BJ (cell line): ENCODE results near the gene ASPDH. TPM values are rescaled to one million over a fixed set of nuclear protein-coding genes. Genes with fewer than 3 reads are reported as not detected.

Experiments used
- CTCF ChIA-PET: fragments of 350-600 bp; formaldehyde crosslinking; extraction: SDS; loops from one replicate; lab custom pipeline; 2021; ENCODE audit warnings: antibody characterized with exemption, inconsistent platforms; lab: Yijun Ruan, JAX
- POLR2A ChIA-PET: fragments of 300-600 bp; sonication (Branson Sonifier 250); formaldehyde crosslinking; extraction: SDS; loops from one replicate; lab custom pipeline; 2021; ENCODE audit warnings: antibody characterized with exemption; lab: Charles Lee
- DNase-seq: peaks from one replicate; pipeline ENCODE4 v3.0.0-alpha.2; 2011; ENCODE audit warnings: low read depth
- H3K27me3 ChIP-seq: 2 replicates; pipeline ENCODE4 v1.6.0; 2011; ENCODE audit warnings: low read length; ENCODE audit not compliant: control insufficient read depth, insufficient read depth
- H3K36me3 ChIP-seq: 2 replicates; pipeline ENCODE4 v1.5.1; 2011; ENCODE audit warnings: low read length; ENCODE audit not compliant: control insufficient read depth, insufficient read depth
- H3K4me3 ChIP-seq: 2 replicates; pipeline ENCODE4 v1.5.1; 2011; ENCODE audit warnings: low read depth, mild to moderate bottlenecking, control low read depth, low read length
- polyA plus RNA-seq: library from polyadenylated mRNA; depleted of rRNA; stranded (reverse); fragments of >200 nt; gene quantifications from 2 replicates; pipeline ENCODE4 v1.2.3, GENCODE V29; 2011
- TF ChIP-seq, protein P1 (sequence below): IDR thresholded peaks from 2 replicates; pipeline ENCODE4 v1.5.1; 2011; ENCODE audit warnings: low read depth, mild to moderate bottlenecking, control low read depth, inconsistent platforms, low read length, moderate library complexity; ENCODE audit not compliant: insufficient read depth

Gene ASPDH
- polyA plus RNA-seq, 1 experiment: not detected

DNA sequence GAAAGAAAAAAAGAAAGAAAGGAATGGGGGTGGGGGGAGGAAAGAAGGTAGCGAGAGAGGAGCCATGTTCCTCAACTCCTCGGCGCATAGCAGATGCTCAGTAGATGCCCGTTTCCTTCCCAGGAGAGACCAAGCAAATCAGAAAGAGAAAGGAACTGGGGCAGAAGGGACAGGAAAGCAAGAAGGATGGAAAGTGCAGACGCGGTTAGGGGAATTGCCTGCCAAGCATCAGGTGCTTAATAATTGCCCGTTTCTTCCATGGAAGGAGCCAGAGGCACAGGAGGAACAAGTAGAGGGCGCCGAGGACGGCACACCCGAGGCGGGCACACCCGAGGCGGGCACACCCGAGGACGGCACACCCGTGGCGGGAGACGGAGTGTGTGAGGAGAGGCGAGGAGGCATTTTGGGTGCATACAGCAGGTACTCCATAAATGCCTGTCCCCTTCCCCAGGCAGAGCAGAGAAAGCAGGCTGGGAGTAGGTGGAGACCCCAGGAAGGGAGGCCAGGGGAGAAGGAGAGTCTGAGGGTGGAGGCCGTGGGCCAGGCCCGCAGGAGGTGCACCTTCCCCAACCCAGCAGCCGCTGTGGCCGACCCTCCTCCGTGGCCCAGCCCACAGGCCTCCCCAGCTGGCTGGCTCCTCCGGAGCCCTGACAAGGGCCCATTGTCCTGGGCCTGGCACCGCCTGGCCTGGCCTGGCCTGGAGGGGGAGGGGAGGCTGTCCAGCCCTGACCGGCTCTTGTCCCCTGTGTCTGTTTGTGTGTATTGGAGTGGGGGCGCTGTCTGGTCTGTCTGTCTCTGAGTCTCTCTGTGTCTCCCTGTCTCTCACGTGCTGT is 17.3 kb downstream of the ASPDH start:
- no peak for DNase-seq
- CTCF ChIA-PET: interaction anchor here (0.9 kb wide), 1 partner anchor 42 kb away, joined by 3 read pairs; no protein-coding TSS in a partner anchor
- H3K4me3 ChIP-seq: no peak overlapping the region
- peaks cover 13% of the 10 kb centered on the region for H3K27me3 ChIP-seq
- POLR2A ChIA-PET: no interaction called here
- TF ChIP-seq, protein P1, sequence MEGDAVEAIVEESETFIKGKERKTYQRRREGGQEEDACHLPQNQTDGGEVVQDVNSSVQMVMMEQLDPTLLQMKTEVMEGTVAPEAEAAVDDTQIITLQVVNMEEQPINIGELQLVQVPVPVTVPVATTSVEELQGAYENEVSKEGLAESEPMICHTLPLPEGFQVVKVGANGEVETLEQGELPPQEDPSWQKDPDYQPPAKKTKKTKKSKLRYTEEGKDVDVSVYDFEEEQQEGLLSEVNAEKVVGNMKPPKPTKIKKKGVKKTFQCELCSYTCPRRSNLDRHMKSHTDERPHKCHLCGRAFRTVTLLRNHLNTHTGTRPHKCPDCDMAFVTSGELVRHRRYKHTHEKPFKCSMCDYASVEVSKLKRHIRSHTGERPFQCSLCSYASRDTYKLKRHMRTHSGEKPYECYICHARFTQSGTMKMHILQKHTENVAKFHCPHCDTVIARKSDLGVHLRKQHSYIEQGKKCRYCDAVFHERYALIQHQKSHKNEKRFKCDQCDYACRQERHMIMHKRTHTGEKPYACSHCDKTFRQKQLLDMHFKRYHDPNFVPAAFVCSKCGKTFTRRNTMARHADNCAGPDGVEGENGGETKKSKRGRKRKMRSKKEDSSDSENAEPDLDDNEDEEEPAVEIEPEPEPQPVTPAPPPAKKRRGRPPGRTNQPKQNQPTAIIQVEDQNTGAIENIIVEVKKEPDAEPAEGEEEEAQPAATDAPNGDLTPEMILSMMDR: no peak
- no peaks in the 10 kb centered on the region for H3K36me3 ChIP-seq

DNA sequence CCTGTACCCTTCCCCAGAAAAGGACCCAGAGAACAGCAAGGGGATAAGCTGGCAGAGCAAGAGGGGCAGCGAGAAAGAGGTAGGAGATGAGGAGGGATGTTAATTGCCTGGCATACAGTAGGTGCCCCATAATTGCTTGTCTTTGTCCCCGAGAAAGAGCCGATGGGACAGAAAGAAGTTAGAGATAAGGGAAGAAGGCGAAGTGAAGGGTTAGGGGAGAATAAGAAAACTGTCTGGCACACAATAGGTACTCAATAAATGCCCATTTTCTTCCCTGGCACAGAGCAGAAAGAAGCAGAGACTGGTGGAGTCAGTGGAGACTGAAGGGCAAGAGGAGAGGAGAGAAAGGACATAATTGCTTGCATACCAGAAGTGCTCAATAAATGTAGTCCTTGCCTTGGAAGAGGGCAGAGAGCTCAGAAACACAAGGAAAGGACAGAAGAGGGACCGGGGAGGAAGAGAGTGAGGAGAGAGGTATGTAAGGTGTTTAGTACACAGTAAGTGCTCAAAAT is 18.6 kb downstream of the ASPDH start:
- Histone ChIP-seq H3K4me3 (no peak overlapping the region), H3K36me3 (no peaks in the 10 kb centered on the region), H3K27me3 (peaks cover 15% of the 10 kb centered on the region)
- TF ChIP-seq, protein P1: no peak
- DNase-seq: no peak
- ChIA-PET POLR2A (no interaction called here), CTCF (no interaction called here)

DNA sequence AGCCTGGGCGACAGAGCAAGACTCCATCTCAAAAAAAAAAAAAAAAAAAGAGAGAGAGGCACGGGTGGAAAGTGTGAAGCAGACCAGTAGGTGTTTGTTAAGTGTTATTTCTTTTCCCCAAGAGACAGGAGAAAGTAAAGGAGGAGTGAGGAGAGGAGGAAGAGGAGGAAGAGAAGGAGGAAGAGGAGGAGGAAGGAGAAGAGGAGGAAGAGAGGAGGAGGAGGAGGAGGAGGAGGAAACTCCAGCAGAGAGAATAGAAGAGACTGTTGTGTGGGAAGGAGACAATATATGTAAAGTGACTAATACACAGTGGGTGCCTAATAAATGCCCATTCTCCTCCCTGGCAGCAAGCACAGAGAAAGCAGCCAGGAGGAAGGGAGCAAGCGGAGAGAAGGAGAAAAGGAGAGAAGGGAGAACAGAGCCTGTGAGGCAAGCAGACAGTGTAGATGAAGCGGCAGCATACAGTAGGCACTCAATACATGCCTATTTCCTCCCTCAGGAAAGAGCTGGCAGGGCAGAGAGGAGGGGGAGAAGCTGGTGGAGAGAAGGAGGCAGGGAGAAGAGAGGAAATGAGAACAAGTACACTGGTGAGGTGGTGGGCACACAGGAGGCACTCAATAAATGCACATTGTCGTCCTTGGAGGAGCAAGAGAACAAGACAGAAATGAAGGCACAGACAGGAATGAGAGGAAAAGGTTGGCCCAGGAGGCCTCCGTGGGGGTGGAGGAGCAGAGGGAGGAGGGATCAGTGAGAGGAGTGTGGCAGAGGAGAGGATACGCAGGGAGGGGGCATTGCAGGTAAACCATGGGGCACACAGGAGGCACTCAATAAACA is 19.3 kb downstream of the ASPDH start:
- no peak overlapping the region for H3K4me3 ChIP-seq
- ChIA-PET CTCF (no interaction called here), POLR2A (no interaction called here)
- no peak for DNase-seq
- no peaks in the 10 kb centered on the region for H3K36me3 ChIP-seq
- H3K27me3 ChIP-seq: peaks cover 15% of the 10 kb centered on the region
- TF ChIP-seq, protein P1: no peak

DNA sequence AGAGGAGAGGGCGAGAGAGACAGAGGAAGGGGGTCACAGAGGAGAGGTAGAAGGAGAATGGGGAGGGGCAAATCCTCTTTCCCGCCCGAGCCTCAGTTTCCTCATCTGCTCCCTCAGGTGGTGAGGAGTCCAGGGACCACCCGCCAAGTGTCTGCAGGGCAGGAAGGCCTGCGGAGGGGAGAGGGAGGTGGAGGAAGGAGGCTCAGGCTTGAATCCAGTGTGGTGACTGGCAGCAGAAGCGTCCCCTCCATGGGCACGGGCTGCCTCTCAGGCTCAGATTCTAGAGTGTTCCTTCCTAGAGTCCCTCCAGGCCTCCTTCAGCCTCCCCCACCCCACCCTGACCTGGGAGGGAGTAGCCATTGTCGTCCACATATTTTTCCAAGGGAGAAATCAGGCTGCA is 20.5 kb downstream of the ASPDH start:
- Histone ChIP-seq H3K36me3 (no peaks in the 10 kb centered on the region), H3K27me3 (peaks cover 18% of the 10 kb centered on the region), H3K4me3 (no peak overlapping the region)
- TF ChIP-seq, protein P1: no peak
- no peak for DNase-seq
- POLR2A ChIA-PET: no interaction called here
- CTCF ChIA-PET: no interaction called here
